ENCODE measurements around the gene RRM2. TPM values are rescaled to one million over a fixed set of nuclear protein-coding genes. Genes with fewer than 3 reads are reported as not detected.

The RRM2 gene
- total RNA-seq, 2 experiments from 2014 or later: 546 to 570 TPM

DNA sequence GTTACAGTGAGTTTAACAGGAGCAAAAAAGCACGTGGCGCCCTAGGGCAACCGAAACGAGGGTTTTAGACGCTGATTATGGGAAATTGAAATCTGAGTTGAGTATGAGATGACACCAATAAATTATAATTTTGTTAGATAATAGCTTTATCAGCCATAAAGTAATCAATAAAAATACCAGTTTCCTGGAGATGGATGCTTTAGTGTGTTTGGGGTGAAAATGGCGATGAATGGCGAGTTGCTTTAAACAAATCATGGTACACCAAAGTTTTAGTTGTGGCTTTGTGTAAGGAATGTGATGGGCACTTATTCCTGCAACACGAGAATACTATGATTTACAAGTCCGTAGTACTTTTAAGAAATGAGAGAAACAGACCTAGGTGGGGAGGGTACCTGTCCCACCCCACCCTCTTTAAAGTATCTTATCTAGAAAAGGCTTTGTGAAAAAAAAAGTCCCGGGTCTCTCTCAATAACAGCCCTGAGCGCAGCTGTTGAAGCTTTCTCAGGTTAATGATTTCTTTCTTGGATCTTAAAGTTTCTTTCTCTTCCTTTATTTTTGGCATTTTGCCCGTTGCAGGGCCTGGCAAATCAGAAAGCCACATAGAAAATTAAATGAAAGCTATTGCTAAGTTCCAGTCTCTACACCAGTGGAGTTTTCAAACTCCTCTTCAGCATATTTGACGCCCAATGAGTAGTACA lies 1.5 kb upstream of the RRM2 start:
- H3K27me3 Mint-ChIP-seq: no peaks in the 10 kb centered on the region
- POLR2A ChIA-PET: interaction anchor here (0.7 to 5.9 kb wide), 23 partner anchors 9 to 568 kb away, joined by 3 to 53 read pairs (median 4); partner anchors contain the start of genes ADAM17, KLF11, ODC1 and TAF1B

GRCh38 chr2:10123281-10123680 lies 742 bp downstream of the RRM2 start:
- H3K4me3 Mint-ChIP-seq: peak overlapping the region; percentile 97
- H3K27ac Mint-ChIP-seq: peak overlapping the region; percentile 95
- H3K36me3 Mint-ChIP-seq (ENCODE audit: low read depth): peaks cover 70% of the 10 kb centered on the region
- H3K4me1 Mint-ChIP-seq: peaks cover 68% of the 10 kb centered on the region
- CTCF ChIA-PET: interaction anchor here (1.1 to 13.7 kb wide), 6 partner anchors 33 to 315 kb away, joined by 3 to 127 read pairs (median 16); partner anchors contain the start of gene HPCAL1
- H3K27me3 Mint-ChIP-seq: no peaks in the 10 kb centered on the region
- POLR2A ChIA-PET: interaction anchor here (0.5 to 13.8 kb wide), 22 partner anchors 8 to 568 kb away, joined by 3 to 126 read pairs (median 4); partner anchors contain the start of genes ADAM17, HPCAL1, KLF11 and NOL10
- H3K9me3 Mint-ChIP-seq: no peaks in the 10 kb centered on the region
- no peak for DNase-seq

More for the DNA sequence above, 1.5 kb upstream of the RRM2 start:
- H3K9me3 Mint-ChIP-seq: no peaks in the 10 kb centered on the region
- CTCF ChIA-PET: interaction anchor here (1.3 to 5.4 kb wide), 3 partner anchors 49 to 314 kb away, joined by 6 to 23 read pairs (median 7); no protein-coding TSS in a partner anchor
- peaks cover 51% of the 10 kb centered on the region for H3K36me3 Mint-ChIP-seq (ENCODE audit: low read depth)
- DNase-seq: no peak
- peak overlapping the region; percentile 98 for H3K27ac Mint-ChIP-seq
- H3K4me1 Mint-ChIP-seq: peaks cover 56% of the 10 kb centered on the region
- peak overlapping the region; percentile 95 for H3K4me3 Mint-ChIP-seq

DNA sequence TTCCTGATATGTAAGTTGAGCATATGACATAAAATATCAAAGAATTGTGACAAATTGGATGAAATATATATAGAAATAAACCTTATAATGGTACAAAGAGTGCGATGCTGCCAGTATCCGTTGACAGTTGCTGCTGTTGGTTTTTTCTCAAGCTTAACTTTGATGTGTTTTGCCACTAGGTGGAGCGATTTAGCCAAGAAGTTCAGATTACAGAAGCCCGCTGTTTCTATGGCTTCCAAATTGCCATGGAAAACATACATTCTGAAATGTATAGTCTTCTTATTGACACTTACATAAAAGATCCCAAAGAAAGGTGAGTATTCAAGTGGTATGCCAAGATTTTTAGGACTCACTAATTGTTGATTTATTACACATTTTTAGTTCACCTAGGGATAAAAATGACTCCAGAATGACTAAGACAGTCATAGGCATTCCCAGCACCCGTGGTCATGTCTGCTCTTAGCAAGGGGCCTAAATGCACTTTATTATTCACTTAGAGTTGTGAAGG lies 2.1 kb downstream of the RRM2 start:
- Mint-ChIP-seq H3K4me3 (peak overlapping the region; percentile 97), H3K36me3 (ENCODE audit: low read depth) (peaks cover 82% of the 10 kb centered on the region), H3K9me3 (no peaks in the 10 kb centered on the region), H3K4me1 (peaks cover 68% of the 10 kb centered on the region), H3K27ac (peak overlapping the region; percentile 95), H3K27me3 (no peaks in the 10 kb centered on the region)
- ChIA-PET CTCF (interaction anchor here (0.6 to 13.7 kb wide), 19 partner anchors 11 to 551 kb away, joined by 3 to 127 read pairs (median 5); partner anchors contain the start of genes HPCAL1 and ODC1), POLR2A (interaction anchor here (0.8 to 13.8 kb wide), 18 partner anchors 9 to 651 kb away, joined by 3 to 126 read pairs (median 8); partner anchors contain the start of genes HPCAL1, KLF11, ODC1 and TAF1B)
- DNase-seq: peak; percentile 54

GRCh38 chr2:10125842-10126631 lies 3.5 kb downstream of the RRM2 start:
- Mint-ChIP-seq H3K36me3 (ENCODE audit: low read depth) (peaks cover 90% of the 10 kb centered on the region), H3K27me3 (no peaks in the 10 kb centered on the region), H3K9me3 (no peaks in the 10 kb centered on the region), H3K4me3 (peak overlapping the region; percentile 97), H3K4me1 (peaks cover 73% of the 10 kb centered on the region), H3K27ac (peak overlapping the region; percentile 95)
- POLR2A ChIA-PET: interaction anchor here (0.7 to 13.8 kb wide), 15 partner anchors 8 to 321 kb away, joined by 3 to 126 read pairs (median 10); partner anchors contain the start of genes HPCAL1 and ODC1
- DNase-seq: no peak
- CTCF ChIA-PET: interaction anchor here (0.7 to 13.7 kb wide), 14 partner anchors 12 to 549 kb away, joined by 3 to 127 read pairs (median 5); partner anchors contain the start of gene ODC1

DNA sequence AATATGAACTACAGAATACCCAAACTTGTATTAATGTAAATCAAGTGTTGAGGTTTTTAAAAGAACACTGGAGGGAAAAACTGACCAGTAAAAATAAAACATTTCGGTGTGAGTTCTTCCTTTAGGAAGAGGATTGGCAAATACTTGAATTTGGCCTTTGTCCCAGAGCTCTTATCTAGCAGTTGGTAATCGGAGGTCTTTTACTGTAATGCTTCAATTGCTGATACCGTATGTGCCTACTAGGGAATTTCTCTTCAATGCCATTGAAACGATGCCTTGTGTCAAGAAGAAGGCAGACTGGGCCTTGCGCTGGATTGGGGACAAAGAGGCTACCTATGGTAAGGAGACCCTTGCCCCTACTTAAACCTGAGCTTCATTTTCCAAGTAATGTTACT lies 4.1 kb downstream of the RRM2 start:
- DNase-seq: no peak
- no peaks in the 10 kb centered on the region for H3K27me3 Mint-ChIP-seq
- peak overlapping the region; percentile 95 for H3K27ac Mint-ChIP-seq
- H3K4me3 Mint-ChIP-seq: peak overlapping the region; percentile 53
- peaks cover 90% of the 10 kb centered on the region for H3K36me3 Mint-ChIP-seq (ENCODE audit: low read depth)
- no peaks in the 10 kb centered on the region for H3K9me3 Mint-ChIP-seq
- ChIA-PET CTCF (interaction anchor here (1.0 to 13.7 kb wide), 8 partner anchors 11 to 321 kb away, joined by 3 to 127 read pairs (median 4); partner anchors contain the start of gene ODC1), POLR2A (interaction anchor here (0.7 to 13.8 kb wide), 13 partner anchors 7 to 320 kb away, joined by 3 to 126 read pairs (median 26); partner anchors contain the start of genes HPCAL1 and ODC1)
- H3K4me1 Mint-ChIP-seq: peaks cover 72% of the 10 kb centered on the region

- ChIA-PET CTCF (interaction anchor here (0.7 to 13.7 kb wide), 4 partner anchors 175 to 307 kb away, joined by 3 to 127 read pairs (median 10); no protein-coding TSS in a partner anchor), POLR2A (interaction anchor here (1.0 to 13.8 kb wide), 13 partner anchors 9 to 318 kb away, joined by 3 to 126 read pairs (median 7); partner anchors contain the start of genes HPCAL1 and ODC1)
- Mint-ChIP-seq H3K4me1 (peaks cover 80% of the 10 kb centered on the region), H3K4me3 (peak overlapping the region; percentile 50), H3K9me3 (no peaks in the 10 kb centered on the region), H3K36me3 (ENCODE audit: low read depth) (peaks cover 95% of the 10 kb centered on the region), H3K27ac (peak overlapping the region; percentile 77), H3K27me3 (no peaks in the 10 kb centered on the region)
- no peak for DNase-seq
Measured at GRCh38 chr2:10128420-10128819, 5.9 kb downstream of the RRM2 start.

DNA sequence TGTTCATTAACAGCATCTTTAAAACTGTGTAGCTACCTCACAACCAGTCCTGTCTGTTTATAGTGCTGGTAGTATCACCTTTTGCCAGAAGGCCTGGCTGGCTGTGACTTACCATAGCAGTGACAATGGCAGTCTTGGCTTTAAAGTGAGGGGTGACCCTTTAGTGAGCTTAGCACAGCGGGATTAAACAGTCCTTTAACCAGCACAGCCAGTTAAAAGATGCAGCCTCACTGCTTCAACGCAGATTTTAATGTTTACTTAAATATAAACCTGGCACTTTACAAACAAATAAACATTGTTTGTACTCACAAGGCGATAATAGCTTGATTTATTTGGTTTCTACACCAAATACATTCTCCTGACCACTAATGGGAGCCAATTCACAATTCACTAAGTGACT lies 7.0 kb downstream of the RRM2 start:
- Mint-ChIP-seq H3K36me3 (ENCODE audit: low read depth) (peaks cover 92% of the 10 kb centered on the region), H3K4me1 (peaks cover 76% of the 10 kb centered on the region), H3K9me3 (no peaks in the 10 kb centered on the region), H3K27ac (peak overlapping the region; percentile 77), H3K4me3 (peak overlapping the region; percentile 50), H3K27me3 (no peaks in the 10 kb centered on the region)
- DNase-seq: no peak
- ChIA-PET CTCF (interaction anchor here (1.4 to 13.7 kb wide), 4 partner anchors 57 to 306 kb away, joined by 3 to 127 read pairs (median 10); no protein-coding TSS in a partner anchor), POLR2A (interaction anchor here (1.0 to 13.8 kb wide), 13 partner anchors 8 to 319 kb away, joined by 3 to 126 read pairs (median 5); partner anchors contain the start of gene ODC1)

DNA sequence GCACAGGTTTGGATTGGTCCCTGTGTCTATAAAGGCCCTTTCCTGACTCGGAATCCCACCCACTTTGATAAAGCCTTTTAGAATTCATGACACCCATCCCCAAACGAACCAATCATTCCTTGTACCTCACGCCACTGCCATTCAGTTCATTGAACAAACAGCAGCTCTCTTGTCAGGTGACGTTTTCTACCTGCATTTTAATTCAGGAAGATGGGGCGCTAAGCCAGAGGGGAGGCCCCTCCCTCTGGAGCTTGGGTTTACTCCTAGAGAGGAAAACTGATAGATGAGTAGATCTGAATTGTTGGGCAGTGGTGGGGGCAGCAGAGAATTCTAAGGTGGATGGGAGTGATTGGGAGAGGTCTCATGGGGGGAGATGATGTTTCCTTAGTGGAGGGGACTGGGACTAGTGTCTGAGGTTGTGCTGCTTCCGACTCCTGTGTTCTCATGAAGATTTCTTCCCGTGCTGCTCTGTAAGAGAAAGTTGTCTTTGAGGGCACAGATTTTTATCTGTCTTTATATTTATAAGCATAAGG lies 9.6 kb downstream of the RRM2 start:
- Mint-ChIP-seq H3K27me3 (no peaks in the 10 kb centered on the region), H3K27ac (peak overlapping the region; percentile 64), H3K9me3 (no peaks in the 10 kb centered on the region), H3K4me1 (peaks cover 53% of the 10 kb centered on the region), H3K36me3 (ENCODE audit: low read depth) (peaks cover 83% of the 10 kb centered on the region), H3K4me3 (no peak overlapping the region)
- POLR2A ChIA-PET: interaction anchor here (2.0 to 13.8 kb wide), 4 partner anchors 7 to 303 kb away, joined by 8 to 126 read pairs (median 48); partner anchors contain the start of gene RRM2
- DNase-seq: no peak
- CTCF ChIA-PET: interaction anchor here (13.7 kb wide), 1 partner anchor 276 kb away, joined by 127 read pairs; no protein-coding TSS in a partner anchor

DNA sequence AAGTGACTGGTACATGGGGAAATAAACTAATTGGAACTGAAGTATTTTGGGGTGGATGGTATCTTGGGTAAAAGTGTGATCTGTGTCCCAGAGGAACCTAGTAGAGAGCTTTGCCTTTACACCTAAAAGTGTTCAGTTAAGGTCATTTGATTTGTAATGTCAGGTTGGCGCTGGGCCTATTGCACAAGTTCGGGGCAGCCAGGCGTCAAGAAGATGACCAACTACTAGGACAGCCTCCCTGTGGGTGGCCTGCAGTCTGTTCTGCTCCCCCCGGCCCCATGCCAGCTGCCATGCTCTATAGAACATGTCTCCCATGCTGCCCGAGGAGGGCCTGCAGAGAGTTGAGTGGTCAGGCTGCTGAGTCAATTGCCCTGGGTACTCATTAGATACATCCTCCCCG lies 10.1 kb downstream of the RRM2 start:
- POLR2A ChIA-PET: interaction anchor here (0.9 to 13.8 kb wide), 6 partner anchors 8 to 313 kb away, joined by 3 to 126 read pairs (median 11); partner anchors contain the start of genes HPCAL1 and RRM2
- CTCF ChIA-PET: interaction anchor here (0.7 to 13.7 kb wide), 2 partner anchors 60 to 276 kb away, joined by 4 to 127 read pairs; no protein-coding TSS in a partner anchor
- no peaks in the 10 kb centered on the region for H3K9me3 Mint-ChIP-seq
- H3K36me3 Mint-ChIP-seq (ENCODE audit: low read depth): peaks cover 78% of the 10 kb centered on the region
- peak overlapping the region; percentile 13 for H3K27ac Mint-ChIP-seq
- H3K4me1 Mint-ChIP-seq: peaks cover 48% of the 10 kb centered on the region
- no peak for DNase-seq
- H3K27me3 Mint-ChIP-seq: no peaks in the 10 kb centered on the region
- no peak overlapping the region for H3K4me3 Mint-ChIP-seq

DNA sequence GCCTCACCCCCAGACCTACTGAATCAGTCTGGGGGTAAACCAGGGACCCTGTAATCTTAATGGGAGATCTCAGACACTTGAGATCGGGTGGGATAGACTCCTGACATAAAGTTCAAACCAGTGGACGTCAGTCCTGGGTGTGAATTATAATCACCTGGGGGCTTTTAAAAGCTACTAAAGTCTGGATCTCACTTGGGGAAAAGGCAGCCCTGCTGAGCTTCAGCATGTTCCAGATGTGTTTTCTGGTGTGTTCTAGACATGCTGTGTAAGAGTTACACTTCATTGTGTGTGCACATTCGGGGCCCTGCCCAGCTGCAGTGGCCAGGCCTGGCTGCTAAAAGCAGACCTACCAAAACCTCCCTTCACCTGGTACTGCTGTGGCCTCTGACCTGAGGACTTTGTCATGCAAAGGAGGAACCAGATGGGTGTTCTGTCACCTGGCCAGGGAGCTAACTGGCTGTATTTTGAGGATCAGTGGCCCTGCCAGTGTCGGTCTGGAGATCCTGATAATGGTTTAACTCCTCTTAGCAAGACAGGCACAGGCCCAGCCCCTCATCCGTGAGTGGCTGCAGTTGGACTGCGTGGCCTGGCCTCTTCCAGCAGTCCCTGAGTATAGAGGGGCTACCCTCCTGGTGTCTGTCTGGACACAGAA lies 10.6 kb downstream of the RRM2 start:
- Mint-ChIP-seq H3K27ac (no peak overlapping the region), H3K4me1 (peaks cover 44% of the 10 kb centered on the region), H3K36me3 (ENCODE audit: low read depth) (peaks cover 73% of the 10 kb centered on the region), H3K4me3 (no peak overlapping the region), H3K9me3 (no peaks in the 10 kb centered on the region), H3K27me3 (no peaks in the 10 kb centered on the region)
- ChIA-PET POLR2A (interaction anchor here (0.8 to 13.8 kb wide), 9 partner anchors 8 to 315 kb away, joined by 3 to 126 read pairs (median 4); partner anchors contain the start of genes HPCAL1, ODC1 and RRM2), CTCF (interaction anchor here (0.7 to 13.7 kb wide), 2 partner anchors 61 to 275 kb away, joined by 4 to 127 read pairs; no protein-coding TSS in a partner anchor)
- no peak for DNase-seq

Measured in activated CD4-positive, alpha-beta memory T cell treated with anti-CD3 and anti-CD28 coated beads, Interleukin-2, amount 10 ng/mL, durations not matched to agents 7 days and 5 days (primary cell).